NCI-H2081 treated with DMSO at 0.1 percent for 48 hours (cell line): ENCODE data around the gene NOVA2.
"Not testable (repeated sequence)": the region's sequence is repeated elsewhere in the genome, so short reads cannot be mapped to it uniquely, and the experiment has no call there.

Experiments
- DNase-seq: peaks from one replicate; lab custom pipeline; 2025; lab: John Stamatoyannopoulos, UW

Gene NOVA2

GRCh38 chr19:45922281-45922680 lies 51.4 kb downstream of the NOVA2 start:
- no peak for DNase-seq

- DNase-seq, result no peak
Observed at GRCh38 chr19:45920458-45920857, 53.2 kb downstream of the NOVA2 start.

- DNase-seq, result no peak
Observed at GRCh38 chr19:45919678-45920077, 54.0 kb downstream of the NOVA2 start.

GRCh38 chr19:45918721-45919120 lies 54.9 kb downstream of the NOVA2 start:
- no peak for DNase-seq

DNA sequence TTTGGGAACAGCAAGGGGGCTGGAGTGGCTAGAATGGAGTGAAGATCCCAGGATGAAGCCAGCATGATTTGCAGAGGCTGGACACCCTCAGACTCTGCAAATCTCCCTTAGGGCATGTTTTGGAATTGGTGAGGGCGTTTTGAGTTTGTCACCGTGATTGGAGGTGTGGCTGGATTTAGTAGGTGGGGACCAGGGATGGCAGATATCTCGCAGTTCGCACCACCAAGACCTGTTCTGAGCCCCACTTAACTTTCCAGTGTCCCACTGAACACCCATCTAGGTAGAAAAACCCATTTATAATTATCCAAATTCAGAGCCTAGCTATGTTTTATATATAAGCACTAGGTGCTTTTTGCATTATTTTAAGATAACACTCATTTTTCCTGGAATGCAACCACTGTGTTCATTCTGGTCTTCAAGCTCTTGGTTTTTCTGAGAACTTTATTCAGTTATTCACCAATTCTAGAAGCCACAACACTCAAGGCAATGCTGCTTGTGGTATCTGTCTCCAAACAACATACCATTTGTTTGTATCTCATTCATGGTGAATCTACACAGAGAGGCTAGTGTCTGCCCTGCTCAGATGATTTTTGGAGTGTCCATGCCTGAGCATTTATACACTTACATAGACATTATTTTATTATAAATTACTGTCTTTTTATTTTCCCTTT lies 56.1 kb downstream of the NOVA2 start:
- DNase-seq, result no peak

GRCh38 chr19:45913874-45914830 lies 59.5 kb downstream of the NOVA2 start, which contains the start of gene NANOS2:
TSS of gene NANOS2 (minus strand) at chr19:45914778. CDS start at chr19:45914693, 85 bp downstream.
- no peak for DNase-seq

- no peak for DNase-seq
Observed at GRCh38 chr19:45911291-45911690, 62.4 kb downstream of the NOVA2 start.

DNA sequence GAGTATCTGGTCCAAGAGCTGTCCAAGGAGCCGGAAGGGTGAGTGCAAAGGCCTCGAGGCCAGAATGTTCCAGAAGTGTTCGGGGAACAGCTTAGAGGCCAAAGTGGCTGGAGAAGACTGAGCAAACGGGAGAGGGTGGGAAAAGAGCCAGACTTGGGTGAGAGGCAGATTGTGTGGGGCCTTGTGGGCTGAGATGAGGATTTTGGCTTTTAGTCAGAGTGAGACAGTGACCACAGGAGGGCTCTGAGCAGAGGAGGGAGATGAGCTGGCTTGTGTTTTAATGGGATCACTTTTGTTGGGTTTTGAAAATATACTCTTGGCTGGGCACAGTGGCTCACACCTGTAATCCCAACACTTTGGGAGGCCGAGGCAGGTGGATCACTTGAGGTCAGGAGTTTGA lies 64.7 kb downstream of the NOVA2 start:
- DNase-seq, result no peak

DNA sequence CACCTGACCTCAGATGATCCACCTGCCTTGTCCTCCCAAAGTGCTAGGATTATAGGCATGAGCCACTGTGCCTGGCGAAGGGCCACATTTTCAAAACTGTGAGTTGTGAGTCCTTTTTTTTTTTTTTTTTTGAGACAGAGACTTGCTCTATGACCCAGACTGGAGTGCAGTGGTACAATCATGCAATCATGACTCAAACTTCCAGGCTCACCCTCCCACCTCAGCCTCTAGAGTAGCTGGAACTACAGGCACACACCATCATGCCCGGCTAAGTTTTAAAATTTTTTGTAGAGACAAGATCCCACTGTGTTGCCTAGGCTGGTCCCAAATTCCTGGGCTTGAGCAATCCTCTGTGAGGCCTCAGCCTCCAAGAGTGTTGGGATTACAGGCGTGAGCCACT lies 67.4 kb downstream of the NOVA2 start:
- DNase-seq, result no peak

GRCh38 chr19:45905011-45905410 lies 68.7 kb downstream of the NOVA2 start:
- DNase-seq, result no peak

DNA sequence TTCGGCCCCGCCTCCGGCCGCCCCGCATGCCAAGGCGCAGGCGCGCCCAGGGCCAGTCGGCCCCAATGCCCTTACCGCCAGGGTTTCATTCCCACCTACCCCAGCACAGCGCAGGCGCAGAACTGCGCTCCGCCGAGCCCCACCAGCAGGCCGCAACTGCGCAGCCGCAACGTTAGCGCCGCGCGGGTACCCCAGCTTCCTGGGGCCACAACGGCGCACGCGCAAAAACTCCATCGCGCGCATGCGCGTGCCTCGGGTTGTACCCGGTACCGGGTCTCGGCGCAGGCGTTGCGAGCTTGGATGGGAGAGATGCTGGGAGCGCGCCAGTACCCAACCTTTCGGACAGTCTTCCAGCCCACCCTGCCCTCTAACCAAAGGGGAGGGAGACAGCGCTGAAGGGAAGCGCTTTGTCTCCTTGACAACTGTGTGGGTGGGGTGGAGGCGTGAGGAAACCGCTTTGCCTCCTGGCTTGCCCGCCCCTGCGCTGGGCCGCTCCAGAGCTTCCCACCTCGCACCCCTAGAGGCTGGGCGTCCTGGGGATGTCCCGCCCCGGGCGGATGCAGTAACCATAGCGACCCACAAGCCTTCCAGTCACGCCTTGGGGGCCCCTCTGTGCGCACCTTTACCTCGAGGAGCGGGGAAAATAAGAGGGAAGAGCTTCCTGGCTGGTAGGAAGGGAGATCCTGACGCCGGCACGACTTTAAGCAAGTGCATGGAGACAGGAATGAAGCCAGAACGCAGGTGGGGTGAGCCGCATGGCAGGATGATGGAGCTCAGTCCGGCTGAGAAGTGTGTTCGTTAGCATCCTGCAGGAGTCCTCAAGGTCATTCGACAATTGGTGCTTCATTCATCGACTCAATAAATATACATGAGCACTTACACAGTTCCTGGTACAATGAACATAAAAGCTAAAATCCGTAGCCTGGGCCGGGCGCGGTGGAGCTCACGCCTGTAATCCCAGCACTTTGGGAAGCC lies 70.7 kb downstream of the NOVA2 start:
- peak; percentile 87 for DNase-seq

GRCh38 chr19:45901912-45902650 lies 71.6 kb downstream of the NOVA2 start, which contains the start of gene MYPOP:
TSS of gene MYPOP (minus strand) at chr19:45902613. CDS start at chr19:45901773, 840 bp downstream.
- no peak for DNase-seq

- no peak for DNase-seq
Observed at GRCh38 chr19:45901432-45901911, 72.2 kb downstream of the NOVA2 start.

DNA sequence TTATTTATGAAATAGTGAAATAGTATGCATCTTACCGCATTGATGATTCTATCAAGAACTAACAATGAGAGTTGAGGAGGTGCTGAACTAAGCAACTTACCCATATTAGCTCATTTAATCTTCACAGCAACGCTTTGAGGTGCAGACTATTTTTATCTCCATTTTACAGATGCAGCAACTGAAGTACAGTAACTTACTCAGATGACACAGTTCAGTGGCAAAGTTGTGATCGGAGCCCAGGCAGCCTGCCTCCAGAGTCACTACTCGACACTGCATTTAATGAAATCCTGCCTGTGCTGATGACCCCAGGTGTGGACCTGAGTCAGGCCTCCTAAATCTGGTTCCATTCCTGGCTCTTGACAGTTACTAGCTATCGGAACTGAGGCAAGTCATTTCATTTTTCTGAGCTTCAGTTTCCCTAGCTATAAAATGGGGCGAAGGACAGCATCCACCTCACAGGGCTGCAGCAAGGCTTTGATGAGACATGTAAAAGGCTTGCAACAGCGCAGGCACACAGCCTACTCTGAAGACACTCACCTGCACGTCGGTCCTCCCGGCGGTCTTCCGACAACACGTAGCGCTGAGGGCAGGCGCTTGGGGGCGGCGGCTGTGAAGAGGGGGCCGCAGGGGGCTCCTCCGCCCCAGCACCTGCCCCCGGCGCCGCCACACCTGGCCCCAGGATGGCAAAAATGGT lies 72.8 kb downstream of the NOVA2 start:
- no peak for DNase-seq

DNA sequence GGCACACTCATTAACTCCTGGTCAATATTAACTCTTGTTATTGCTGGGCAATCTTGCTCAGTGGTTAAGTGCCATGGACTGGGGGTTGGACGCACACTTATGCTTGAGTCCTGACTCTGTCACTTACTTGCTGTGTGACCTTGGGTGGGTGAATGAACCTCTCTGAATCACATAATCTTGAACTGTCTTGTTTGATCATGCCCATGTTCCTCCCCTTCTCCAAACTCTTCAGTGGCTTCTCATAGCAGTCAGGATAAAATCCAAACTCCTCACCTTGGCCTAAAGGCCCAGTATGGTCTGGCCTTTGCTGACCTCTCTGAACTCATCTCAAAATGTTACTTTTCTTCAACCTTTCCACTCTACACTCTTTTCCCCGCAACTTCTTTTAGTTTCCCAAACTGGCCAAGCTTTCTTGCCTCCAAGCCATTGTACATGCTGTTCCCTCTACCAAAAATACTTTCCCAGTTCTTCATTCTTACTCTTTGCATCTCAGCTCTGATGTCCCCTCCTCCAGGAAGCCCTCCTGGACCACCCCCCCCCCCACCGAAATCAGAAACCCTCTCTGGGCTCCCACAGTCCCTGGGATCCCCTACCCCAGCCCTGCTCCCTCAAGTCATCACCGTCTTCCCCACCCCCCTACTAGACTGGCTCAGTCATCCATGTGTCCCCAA lies 73.6 kb downstream of the NOVA2 start:
- no peak for DNase-seq

DNA sequence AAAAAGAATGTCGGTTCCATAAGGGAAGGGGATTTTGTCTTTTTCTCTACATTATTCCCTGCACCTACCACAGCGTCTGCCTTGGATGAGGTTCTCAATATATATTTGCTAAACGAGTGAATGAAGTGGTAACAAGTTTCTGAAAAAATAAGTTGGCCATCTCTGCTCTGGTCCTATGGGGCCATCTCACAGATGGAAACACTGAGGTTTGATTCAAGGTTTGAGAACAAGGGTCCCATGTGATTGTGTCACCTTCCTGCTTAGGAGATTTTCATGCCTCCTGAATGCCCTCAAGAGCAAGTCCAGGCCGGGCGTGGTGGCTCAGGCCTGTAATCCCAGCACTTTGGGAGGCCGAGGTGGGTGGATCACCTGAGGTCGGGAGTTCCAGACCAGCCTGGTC lies 74.4 kb downstream of the NOVA2 start:
- no peak for DNase-seq

DNA sequence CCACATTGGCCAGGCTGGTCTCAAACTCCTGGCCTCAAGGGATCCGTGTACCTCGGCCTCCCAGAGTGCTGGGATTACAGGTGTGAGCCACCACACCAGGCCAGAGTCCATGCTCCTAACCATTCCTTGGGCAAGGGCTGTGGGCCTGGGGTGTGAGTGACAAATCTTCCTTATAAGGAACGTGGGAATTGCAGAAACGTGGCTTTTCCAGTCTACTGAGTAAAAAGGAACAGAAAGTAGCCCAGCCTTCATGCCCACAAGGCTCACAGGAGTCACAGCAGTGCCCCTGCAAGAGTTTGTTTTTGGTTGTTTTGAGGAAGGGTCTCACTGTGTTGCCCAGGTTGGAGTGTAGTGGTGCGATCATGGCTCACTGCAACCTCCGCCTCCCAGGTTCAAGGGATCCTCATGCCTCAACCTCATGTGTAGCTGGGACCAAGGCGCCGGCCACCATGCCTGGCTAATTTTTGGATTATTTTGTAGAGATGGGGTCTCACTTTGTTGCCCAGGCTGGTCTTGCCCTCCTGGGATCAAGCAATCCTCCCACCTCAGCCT lies 76.3 kb downstream of the NOVA2 start:
- DNase-seq, result no peak

DNA sequence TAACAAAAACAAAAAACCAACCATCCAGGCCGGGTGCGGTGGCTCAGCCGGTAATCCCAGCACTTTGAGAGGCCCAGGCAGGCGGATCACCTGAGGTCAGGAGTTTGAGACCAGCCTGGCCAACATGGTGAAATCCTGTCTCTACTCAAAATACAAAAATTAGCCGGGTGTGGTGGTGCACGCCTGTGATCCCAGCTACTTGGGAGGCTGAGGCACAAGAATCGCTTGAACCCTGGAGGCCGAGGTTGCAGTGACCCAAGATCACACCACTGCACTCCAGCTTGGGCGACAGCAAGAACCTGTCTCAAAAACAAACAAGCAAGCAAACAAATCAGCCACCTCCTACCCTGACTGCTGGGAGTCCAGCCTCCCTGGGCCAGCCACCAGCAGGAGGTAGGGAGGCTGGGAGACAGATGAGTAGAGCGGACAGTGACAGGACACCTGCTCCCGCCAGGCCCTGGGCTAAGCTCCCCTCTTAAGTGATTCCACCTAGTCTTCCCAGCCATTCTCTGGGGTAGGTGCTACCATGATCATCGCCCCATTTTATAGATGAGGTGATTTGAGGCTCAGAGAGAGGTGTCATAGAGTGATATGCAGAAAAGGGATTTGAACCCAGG lies 77.6 kb downstream of the NOVA2 start:
- not testable (repeated sequence) for DNase-seq

DNA sequence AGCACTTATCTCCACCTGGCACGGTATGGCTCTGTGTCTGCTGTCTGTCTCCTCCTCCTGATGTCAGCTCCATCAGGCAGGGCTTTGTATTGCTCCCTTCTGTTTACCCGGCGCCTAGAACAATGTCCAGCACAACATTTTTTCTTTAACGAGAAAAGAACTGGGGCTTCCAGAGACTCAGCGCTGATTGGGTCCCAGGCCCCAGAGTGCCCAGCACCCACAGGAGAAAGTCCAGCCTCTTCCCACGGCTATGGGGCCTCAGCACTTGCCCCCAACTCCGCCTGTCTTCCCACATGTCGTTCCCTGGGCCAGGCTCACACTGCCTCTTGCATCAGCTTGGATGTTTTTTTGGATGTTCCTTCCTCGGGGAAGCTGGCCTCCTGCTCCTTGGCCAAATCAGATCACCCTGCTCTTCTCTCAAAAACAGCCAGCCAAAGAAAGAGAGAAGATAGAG lies 78.1 kb downstream of the NOVA2 start:
- DNase-seq, result no peak
